ENCODE data around the gene BNIP5.
A peak's percentile ranks its signal among the peaks of the same experiment; 100 is the strongest.

Gene BNIP5

GRCh38 chr6:36319436-36319762 is 17.3 kb downstream of the BNIP5 start (continued):
- TF ChIP-seq AEBP2 (tag by site-specific recombination; IDR thresholded peaks at IDR 0.05; ENCODE audit: borderline replicate concordance) (no peak), ZNF391 (tag by site-specific recombination; IDR thresholded peaks at IDR 0.05; ENCODE audit: borderline replicate concordance, low read depth) (no peak), REST (tag by site-specific recombination; IDR thresholded peaks at IDR 0.05) (no peak), ZFP41 (tag by site-specific recombination; IDR thresholded peaks at IDR 0.05; ENCODE audit: borderline replicate concordance) (no peak), ZNF449 (tag by site-specific recombination; IDR thresholded peaks at IDR 0.05) (no peak), ZNF341 (tag by site-specific recombination; IDR thresholded peaks at IDR 0.05; ENCODE audit: low read depth) (peak; percentile 64), ZNF140 (tag by site-specific recombination; IDR thresholded peaks at IDR 0.05) (no peak), ZNF114 (tag by site-specific recombination; IDR thresholded peaks at IDR 0.05) (no peak), ZNF473 (tag by site-specific recombination; IDR thresholded peaks at IDR 0.05) (no peak), OSR2 (tag by site-specific recombination; IDR thresholded peaks at IDR 0.05) (peak; percentile 98), ZNF529 (tag by site-specific recombination; IDR thresholded peaks at IDR 0.05; ENCODE audit: insufficient replicate concordance) (no peak), IKZF3 (tag by site-specific recombination; IDR thresholded peaks at IDR 0.05) (peak; percentile 56), ZBTB17 (tag by site-specific recombination; IDR thresholded peaks at IDR 0.05) (peak; percentile 56), ZEB2 (tag by site-specific recombination; IDR thresholded peaks at IDR 0.05) (no peak), EGR2 (tag by site-specific recombination; IDR thresholded peaks at IDR 0.05; ENCODE audit: low read depth) (no peak), SP3 (tag by site-specific recombination; IDR thresholded peaks at IDR 0.05) (peak; percentile 70), ZNF23 (tag by site-specific recombination; IDR thresholded peaks at IDR 0.05; ENCODE audit: borderline replicate concordance) (no peak), BCL11A (tag by site-specific recombination; IDR thresholded peaks at IDR 0.05; ENCODE audit: low read depth) (0 out of 2 replicates have a peak, but pooled peaks have one; percentile 18), ZNF169 (tag by site-specific recombination; IDR thresholded peaks at IDR 0.05) (no peak), ZNF146 (tag by site-specific recombination; IDR thresholded peaks at IDR 0.05) (no peak), ZNF830 (tag by site-specific recombination; IDR thresholded peaks at IDR 0.05; ENCODE audit: low read depth) (no peak), ZNF501 (tag by site-specific recombination; IDR thresholded peaks at IDR 0.05) (0 out of 2 replicates have a peak, but pooled peaks have one; percentile 28), ZNF654 (tag by site-specific recombination; IDR thresholded peaks at IDR 0.05; ENCODE audit: low read depth) (no peak), ZBTB20 (tag by site-specific recombination; IDR thresholded peaks at IDR 0.05) (no peak), HOXC10 (CRISPR knock-in tag; IDR thresholded peaks at IDR 0.05) (no peak), ZNF302 (tag by site-specific recombination; IDR thresholded peaks at IDR 0.05; ENCODE audit: low read depth) (no peak), ZNF639 (tag by site-specific recombination; IDR thresholded peaks at IDR 0.05) (no peak), ZNF18 (tag by site-specific recombination; IDR thresholded peaks at IDR 0.05) (no peak), ZNF174 (tag by site-specific recombination; IDR thresholded peaks at IDR 0.05) (no peak), MZF1 (tag by site-specific recombination; IDR thresholded peaks at IDR 0.05; ENCODE audit: borderline replicate concordance) (no peak), ZNF175 (tag by site-specific recombination; IDR thresholded peaks at IDR 0.05) (no peak), ZNF785 (tag by site-specific recombination; IDR thresholded peaks at IDR 0.05) (no peak)
